Liver (tissue), 9 donors: ENCODE results near the gene SH3PXD2A. TPM values are rescaled to one million over a fixed set of nuclear protein-coding genes. Genes with fewer than 3 reads are reported as not detected.

ENCODE experiments used
- DNase-seq: peaks from one replicate; pipeline ENCODE4 v3.0.0-alpha.2; 2017; ENCODE audit warnings: low spot score
- H3K27ac ChIP-seq, 2 donors: one replicate each; pipeline ENCODE4 v1.7.0; 2013; ENCODE audit warnings: inconsistent platforms in 2 of 2, low read length in 2 of 2, control low read depth in 1 of 2, low read depth in 1 of 2, mild to moderate bottlenecking in 1 of 2
- H3K27me3 ChIP-seq, 4 donors: one replicate each; pipeline versions ENCODE4 v1.6.1 to v1.7.0; 2013; ENCODE audit warnings: low read length in 3 of 4, inconsistent platforms in 1 of 4, mild to moderate bottlenecking in 1 of 4, moderate library complexity in 1 of 4; ENCODE audit not compliant: control insufficient read depth in 4 of 4, insufficient read depth in 4 of 4
- H3K36me3 ChIP-seq, 4 donors: one replicate each; pipeline versions ENCODE4 v1.6.1 to v1.7.0; 2013; ENCODE audit warnings: low read length in 3 of 4, mild to moderate bottlenecking in 3 of 4, low read depth in 1 of 4, moderate library complexity in 1 of 4; ENCODE audit not compliant: control insufficient read depth in 4 of 4, insufficient read depth in 3 of 4
- H3K4me1 ChIP-seq, 4 donors: one replicate each; pipeline versions ENCODE4 v1.6.1 to v1.7.0; 2013; ENCODE audit warnings: low read length in 3 of 4, mild to moderate bottlenecking in 3 of 4, moderate library complexity in 1 of 4; ENCODE audit not compliant: control insufficient read depth in 4 of 4, insufficient read depth in 4 of 4
- H3K4me3 ChIP-seq, 3 donors: one replicate each; pipeline versions ENCODE4 v1.6.1 to v1.7.0; 2013; ENCODE audit warnings: low read length in 3 of 3, control low read depth in 1 of 3, low read depth in 1 of 3, mild to moderate bottlenecking in 1 of 3
- H3K9ac ChIP-seq, 2 donors: one replicate each; pipeline ENCODE4 v1.7.0; 2013; ENCODE audit warnings: low read length in 2 of 2, mild to moderate bottlenecking in 2 of 2, moderate library complexity in 2 of 2, control low read depth in 1 of 2, low read depth in 1 of 2
- H3K9me3 ChIP-seq, 4 donors: one replicate each; pipeline versions ENCODE4 v1.6.1 to v1.7.0; 2013; ENCODE audit warnings: low read length in 3 of 4; ENCODE audit not compliant: control insufficient read depth in 4 of 4
- EGR1 ChIP-seq, 2 donors: IDR thresholded peaks; 2 replicates each; pipeline ENCODE4 v1.6.1; 2016 to 2018; ENCODE audit warnings: antibody characterized with exemption in 2 of 2, low read depth in 2 of 2
- FOXA2 ChIP-seq: IDR thresholded peaks from 2 replicates; pipeline ENCODE4 v1.6.1; 2016; ENCODE audit warnings: antibody characterized with exemption
- GABPA ChIP-seq, 2 donors: IDR thresholded peaks in 1 of 2; conservative IDR thresholded peaks in 1 of 2; 2 replicates each; pipeline ENCODE4 v1.6.1; 2016; ENCODE audit warnings: antibody characterized with exemption in 2 of 2, mild to moderate bottlenecking in 1 of 2, moderate library complexity in 1 of 2
- HNF4A ChIP-seq, 2 donors: conservative IDR thresholded peaks; 2 replicates each; pipeline ENCODE4 v1.6.1; 2016; ENCODE audit warnings: antibody characterized with exemption in 2 of 2, mild to moderate bottlenecking in 2 of 2
- HNF4G ChIP-seq: IDR thresholded peaks from 2 replicates; pipeline ENCODE4 v1.6.1; 2016; ENCODE audit warnings: antibody characterized with exemption
- NR2F2 ChIP-seq: IDR thresholded peaks from 2 replicates; pipeline ENCODE4 v1.6.1; 2016; ENCODE audit warnings: antibody characterized with exemption
- RAD21 ChIP-seq, 2 donors: IDR thresholded peaks; 2 replicates each; pipeline ENCODE4 v1.6.1; 2016; ENCODE audit warnings: antibody characterized with exemption in 2 of 2, mild to moderate bottlenecking in 2 of 2
- RXRA ChIP-seq, 2 donors: IDR thresholded peaks; 2 replicates each; pipeline ENCODE4 v1.6.1; 2017 to 2018; ENCODE audit warnings: antibody characterized with exemption in 2 of 2, mild to moderate bottlenecking in 1 of 2
- WGBS: extraction: QIAGEN DNeasy Blood & Tissue Kit; methylation state at CpG from one replicate; pipeline ENCODE4 v1.1.7; 2013; 5-methylcytosine and 5-hydroxymethylcytosine counted together
- polyA plus RNA-seq, 2 donors: library from polyadenylated mRNA; stranded (reverse) in 1 of 2; unstranded in 1 of 2; fragments of 200-250 nt in 1 of 2; fragments of >200 nt in 1 of 2; fragmentation: Nextera tagmentation in 1 of 2; extraction: Ambion mirVana in 1 of 2; gene quantifications; one replicate each; pipeline versions ENCODE4 v1.2.1 to v1.2.3, GENCODE V29; 2013 to 2015
- total RNA-seq, 2 donors: library from RNA; depleted of rRNA; stranded (reverse); fragments of >200 nt; gene quantifications; one replicate each; pipeline ENCODE4 v1.2.3, GENCODE V29; 2014
- TF ChIP-seq, protein P1 (sequence below): IDR thresholded peaks from 2 replicates; pipeline ENCODE4 v1.6.1; 2016; ENCODE audit warnings: antibody characterized with exemption
- TF ChIP-seq, protein P2 (sequence below): fragments of 150-350 bp; IDR thresholded peaks from 2 replicates; pipeline ENCODE4 v1.5.1; 2017; ENCODE audit warnings: improper control_type of control experiment, low read depth, low read length; ENCODE audit not compliant: missing input control
- TF ChIP-seq, protein P3 (sequence below): IDR thresholded peaks from 2 replicates; pipeline ENCODE4 v1.6.1; 2016; ENCODE audit warnings: antibody characterized with exemption, mild to moderate bottlenecking
- TF ChIP-seq, protein P4 (sequence below): IDR thresholded peaks from 2 replicates; pipeline ENCODE4 v1.6.1; 2016; ENCODE audit warnings: antibody characterized with exemption
- TF ChIP-seq, protein P5 (sequence below): IDR thresholded peaks from 2 replicates; pipeline ENCODE4 v1.6.1; 2016; ENCODE audit warnings: antibody characterized with exemption
- donor health status: healthy.
- donor health status: healthy.
- donor health status: healthy.
- donor health status: healthy.
- donor health status: healthy.

Gene SH3PXD2A
- total and polyA plus RNA-seq, 4 donors, result 0.82 to 5.5 (median 3.9) TPM

DNA sequence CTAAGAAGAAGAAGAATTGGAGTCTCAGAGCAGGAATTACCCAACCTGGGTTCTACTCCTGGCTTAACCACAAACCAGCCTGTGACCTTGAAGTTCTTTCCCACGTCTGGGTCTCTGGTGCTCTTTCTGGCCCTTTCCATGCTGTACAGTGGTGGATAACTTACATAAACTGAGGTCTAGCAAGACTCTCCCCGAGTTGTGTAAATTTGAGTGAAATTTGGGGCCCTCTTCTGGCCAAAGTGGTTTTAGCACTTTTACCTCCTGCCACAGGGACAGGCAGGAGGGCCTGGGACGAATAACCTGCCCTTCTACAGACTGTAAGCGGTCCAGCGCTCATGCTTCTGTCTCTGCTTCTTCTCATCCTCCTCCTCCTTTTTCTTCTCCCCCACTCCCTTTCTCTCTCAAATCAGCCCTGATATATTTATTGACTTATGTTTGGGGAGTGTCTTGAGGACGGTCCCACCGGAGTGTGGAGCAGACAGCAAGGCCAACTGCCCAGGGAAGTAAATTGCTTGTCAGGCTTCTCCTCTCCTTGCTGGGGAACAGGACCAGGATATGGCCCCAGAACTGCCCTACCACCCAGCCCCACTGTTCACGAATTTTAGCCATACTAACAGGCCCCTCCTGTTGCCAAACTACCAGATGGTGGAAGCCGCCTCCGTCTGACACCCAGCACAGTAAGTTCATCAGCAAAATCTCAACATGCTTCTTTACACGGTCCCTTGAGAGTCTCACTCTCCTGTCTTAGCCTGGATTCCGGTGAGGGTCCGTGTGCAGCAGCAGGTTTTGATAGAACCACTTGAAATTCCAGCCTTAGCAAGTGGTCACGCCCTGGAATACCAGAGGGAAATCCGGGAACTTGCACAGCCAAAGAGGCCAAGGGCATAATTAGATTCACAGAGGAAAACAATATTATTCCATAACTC is 4.0 kb upstream of the SH3PXD2A start:
- H3K4me3 ChIP-seq, result no peak overlapping the region
- H3K9me3 ChIP-seq, result no peaks in the 10 kb centered on the region
- no peaks in the 10 kb centered on the region for H3K36me3 ChIP-seq
- H3K27ac ChIP-seq, result no peak overlapping the region
- no peaks in the 10 kb centered on the region for H3K27me3 ChIP-seq
- H3K9ac ChIP-seq, result no peak overlapping the region
- TF ChIP-seq EGR1 (IDR thresholded peaks at IDR 0.05; ENCODE audit: low read depth in 2 of 2) (no peak), RAD21 (IDR thresholded peaks at IDR 0.05) (peak; percentile 90 to 94)
- TF ChIP-seq, protein P1, sequence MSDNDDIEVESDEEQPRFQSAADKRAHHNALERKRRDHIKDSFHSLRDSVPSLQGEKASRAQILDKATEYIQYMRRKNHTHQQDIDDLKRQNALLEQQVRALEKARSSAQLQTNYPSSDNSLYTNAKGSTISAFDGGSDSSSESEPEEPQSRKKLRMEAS, result no peak
- TF ChIP-seq, protein P2, sequence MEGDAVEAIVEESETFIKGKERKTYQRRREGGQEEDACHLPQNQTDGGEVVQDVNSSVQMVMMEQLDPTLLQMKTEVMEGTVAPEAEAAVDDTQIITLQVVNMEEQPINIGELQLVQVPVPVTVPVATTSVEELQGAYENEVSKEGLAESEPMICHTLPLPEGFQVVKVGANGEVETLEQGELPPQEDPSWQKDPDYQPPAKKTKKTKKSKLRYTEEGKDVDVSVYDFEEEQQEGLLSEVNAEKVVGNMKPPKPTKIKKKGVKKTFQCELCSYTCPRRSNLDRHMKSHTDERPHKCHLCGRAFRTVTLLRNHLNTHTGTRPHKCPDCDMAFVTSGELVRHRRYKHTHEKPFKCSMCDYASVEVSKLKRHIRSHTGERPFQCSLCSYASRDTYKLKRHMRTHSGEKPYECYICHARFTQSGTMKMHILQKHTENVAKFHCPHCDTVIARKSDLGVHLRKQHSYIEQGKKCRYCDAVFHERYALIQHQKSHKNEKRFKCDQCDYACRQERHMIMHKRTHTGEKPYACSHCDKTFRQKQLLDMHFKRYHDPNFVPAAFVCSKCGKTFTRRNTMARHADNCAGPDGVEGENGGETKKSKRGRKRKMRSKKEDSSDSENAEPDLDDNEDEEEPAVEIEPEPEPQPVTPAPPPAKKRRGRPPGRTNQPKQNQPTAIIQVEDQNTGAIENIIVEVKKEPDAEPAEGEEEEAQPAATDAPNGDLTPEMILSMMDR, result peak; percentile 75
- TF ChIP-seq, protein P3, sequence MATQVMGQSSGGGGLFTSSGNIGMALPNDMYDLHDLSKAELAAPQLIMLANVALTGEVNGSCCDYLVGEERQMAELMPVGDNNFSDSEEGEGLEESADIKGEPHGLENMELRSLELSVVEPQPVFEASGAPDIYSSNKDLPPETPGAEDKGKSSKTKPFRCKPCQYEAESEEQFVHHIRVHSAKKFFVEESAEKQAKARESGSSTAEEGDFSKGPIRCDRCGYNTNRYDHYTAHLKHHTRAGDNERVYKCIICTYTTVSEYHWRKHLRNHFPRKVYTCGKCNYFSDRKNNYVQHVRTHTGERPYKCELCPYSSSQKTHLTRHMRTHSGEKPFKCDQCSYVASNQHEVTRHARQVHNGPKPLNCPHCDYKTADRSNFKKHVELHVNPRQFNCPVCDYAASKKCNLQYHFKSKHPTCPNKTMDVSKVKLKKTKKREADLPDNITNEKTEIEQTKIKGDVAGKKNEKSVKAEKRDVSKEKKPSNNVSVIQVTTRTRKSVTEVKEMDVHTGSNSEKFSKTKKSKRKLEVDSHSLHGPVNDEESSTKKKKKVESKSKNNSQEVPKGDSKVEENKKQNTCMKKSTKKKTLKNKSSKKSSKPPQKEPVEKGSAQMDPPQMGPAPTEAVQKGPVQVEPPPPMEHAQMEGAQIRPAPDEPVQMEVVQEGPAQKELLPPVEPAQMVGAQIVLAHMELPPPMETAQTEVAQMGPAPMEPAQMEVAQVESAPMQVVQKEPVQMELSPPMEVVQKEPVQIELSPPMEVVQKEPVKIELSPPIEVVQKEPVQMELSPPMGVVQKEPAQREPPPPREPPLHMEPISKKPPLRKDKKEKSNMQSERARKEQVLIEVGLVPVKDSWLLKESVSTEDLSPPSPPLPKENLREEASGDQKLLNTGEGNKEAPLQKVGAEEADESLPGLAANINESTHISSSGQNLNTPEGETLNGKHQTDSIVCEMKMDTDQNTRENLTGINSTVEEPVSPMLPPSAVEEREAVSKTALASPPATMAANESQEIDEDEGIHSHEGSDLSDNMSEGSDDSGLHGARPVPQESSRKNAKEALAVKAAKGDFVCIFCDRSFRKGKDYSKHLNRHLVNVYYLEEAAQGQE, result no peak
- DNase-seq, result peak; percentile 63
- peaks cover 2 to 19% (median 15%) of the 10 kb centered on the region in 4 donors for H3K4me1 ChIP-seq
- WGBS, result 61% methylated on average over 15 of the region's 15 CpGs

DNA sequence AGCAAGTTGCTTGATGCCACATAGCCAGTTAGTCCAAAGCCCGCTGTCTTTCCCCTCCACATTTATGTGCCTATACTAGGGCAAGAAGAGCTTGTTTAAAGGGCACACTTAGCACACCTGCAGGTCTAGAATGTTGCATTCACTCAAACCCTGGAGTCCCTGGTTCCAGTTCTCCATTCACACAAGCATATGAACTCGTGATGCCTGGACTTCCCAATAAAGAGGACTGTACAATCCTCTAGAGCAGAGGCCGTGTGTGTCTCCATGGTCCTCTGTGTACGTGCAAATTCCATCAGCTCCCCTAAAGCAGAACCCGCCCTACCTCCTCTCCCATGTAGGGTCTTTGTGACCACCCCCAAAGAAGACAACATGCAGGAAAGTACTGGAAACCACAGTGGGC is 3.0 kb upstream of the SH3PXD2A start:
- 93% methylated on average over 5 of the region's 5 CpGs for WGBS
- H3K9me3 ChIP-seq, result no peaks in the 10 kb centered on the region
- DNase-seq, result no peak
- H3K36me3 ChIP-seq, result no peaks in the 10 kb centered on the region
- no peak for TF ChIP-seq HNF4A (conservative IDR thresholded peaks at IDR 0.05)
- TF ChIP-seq EGR1 (IDR thresholded peaks at IDR 0.05; ENCODE audit: low read depth in 2 of 2), result no peak
- TF ChIP-seq, protein P3, result no peak
- no peak for TF ChIP-seq RAD21 (IDR thresholded peaks at IDR 0.05)
- no peak for TF ChIP-seq RXRA (IDR thresholded peaks at IDR 0.05)
- TF ChIP-seq FOXA2, result no peak
- TF ChIP-seq, protein P2, result no peak
- TF ChIP-seq, protein P4, sequence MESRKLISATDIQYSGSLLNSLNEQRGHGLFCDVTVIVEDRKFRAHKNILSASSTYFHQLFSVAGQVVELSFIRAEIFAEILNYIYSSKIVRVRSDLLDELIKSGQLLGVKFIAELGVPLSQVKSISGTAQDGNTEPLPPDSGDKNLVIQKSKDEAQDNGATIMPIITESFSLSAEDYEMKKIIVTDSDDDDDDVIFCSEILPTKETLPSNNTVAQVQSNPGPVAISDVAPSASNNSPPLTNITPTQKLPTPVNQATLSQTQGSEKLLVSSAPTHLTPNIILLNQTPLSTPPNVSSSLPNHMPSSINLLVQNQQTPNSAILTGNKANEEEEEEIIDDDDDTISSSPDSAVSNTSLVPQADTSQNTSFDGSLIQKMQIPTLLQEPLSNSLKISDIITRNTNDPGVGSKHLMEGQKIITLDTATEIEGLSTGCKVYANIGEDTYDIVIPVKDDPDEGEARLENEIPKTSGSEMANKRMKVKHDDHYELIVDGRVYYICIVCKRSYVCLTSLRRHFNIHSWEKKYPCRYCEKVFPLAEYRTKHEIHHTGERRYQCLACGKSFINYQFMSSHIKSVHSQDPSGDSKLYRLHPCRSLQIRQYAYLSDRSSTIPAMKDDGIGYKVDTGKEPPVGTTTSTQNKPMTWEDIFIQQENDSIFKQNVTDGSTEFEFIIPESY, result no peak
- TF ChIP-seq, protein P5, sequence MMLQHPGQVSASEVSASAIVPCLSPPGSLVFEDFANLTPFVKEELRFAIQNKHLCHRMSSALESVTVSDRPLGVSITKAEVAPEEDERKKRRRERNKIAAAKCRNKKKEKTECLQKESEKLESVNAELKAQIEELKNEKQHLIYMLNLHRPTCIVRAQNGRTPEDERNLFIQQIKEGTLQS, result no peak
- TF ChIP-seq, protein P1, result no peak
- no peak for TF ChIP-seq NR2F2
- TF ChIP-seq HNF4G, result no peak
- no peak for TF ChIP-seq GABPA (IDR thresholded peaks at IDR 0.05 in 1 of 2, conservative IDR thresholded peaks at IDR 0.05 in 1 of 2)
- no peaks in the 10 kb centered on the region for H3K27me3 ChIP-seq
- no peak overlapping the region for H3K9ac ChIP-seq
- H3K4me1 ChIP-seq, result peaks cover 2 to 29% (median 25%) of the 10 kb centered on the region in 4 donors
- no peak overlapping the region for H3K4me3 ChIP-seq
- H3K27ac ChIP-seq, result no peak overlapping the region
